GM23338 (cell line): Measurements from ENCODE around the gene IL22RA1. TPM values are rescaled to one million over a fixed set of nuclear protein-coding genes. Genes with fewer than 3 reads are reported as not detected.

Source experiments
- ATAC-seq: fragments of 200-7000 bp; cut with Tn5 transposase; 3 replicates; pipeline ENCODE4 v1.9.1; 2020
- DNase-seq: peaks from one replicate; pipeline ENCODE4 v3.0.0-alpha.2; 2015; ENCODE audit warnings: low spot score
- H2AFZ ChIP-seq: fragments of 200-600 bp; sonication (generic); 2 replicates; pipeline ENCODE4 v1.8.0; 2016; ENCODE audit warnings: antibody characterized with exemption, mild to moderate bottlenecking, moderate library complexity
- H3F3A ChIP-seq: fragments of 200-600 bp; sonication (generic); replicated peaks from 2 replicates; pipeline ENCODE4 v1.8.0; 2017; ENCODE audit warnings: antibody characterized with exemption, mixed run types, low read depth
- H3K27ac ChIP-seq: fragments of 200-600 bp; sonication (generic); 2 replicates; pipeline ENCODE4 v1.6.1; 2016; ENCODE audit warnings: low read depth
- H3K27me3 ChIP-seq: fragments of 200-600 bp; sonication (generic); 2 replicates; pipeline ENCODE4 v1.8.0; 2016; ENCODE audit warnings: mild to moderate bottlenecking, mixed run types, moderate library complexity; ENCODE audit not compliant: insufficient read depth
- H3K36me3 ChIP-seq: fragments of 200-600 bp; sonication (generic); 2 replicates; pipeline ENCODE4 v1.8.0; 2016; ENCODE audit warnings: mild to moderate bottlenecking; ENCODE audit not compliant: insufficient read depth
- H3K4me1 ChIP-seq: fragments of 200-600 bp; sonication (generic); 2 replicates; pipeline ENCODE4 v1.8.0; 2016; ENCODE audit warnings: mild to moderate bottlenecking, moderate library complexity; ENCODE audit not compliant: insufficient read depth
- H3K4me2 ChIP-seq: fragments of 200-600 bp; sonication (generic); 2 replicates; pipeline ENCODE4 v1.7.1; 2017; ENCODE audit warnings: mixed run types
- H3K4me3 ChIP-seq: fragments of 200-600 bp; sonication (generic); 2 replicates; pipeline ENCODE4 v1.6.1; 2016; ENCODE audit warnings: mixed run types
- H3K79me2 ChIP-seq: fragments of 200-600 bp; sonication (generic); replicated peaks from 2 replicates; pipeline ENCODE4 v1.8.0; 2017; ENCODE audit warnings: mild to moderate bottlenecking; ENCODE audit not compliant: insufficient read depth
- H3K9me2 ChIP-seq: fragments of 200-600 bp; sonication (generic); 2 replicates; pipeline ENCODE4 v1.8.0; 2017; ENCODE audit not compliant: insufficient read depth
- H4K20me1 ChIP-seq: fragments of 200-600 bp; sonication (generic); replicated peaks from 2 replicates; pipeline ENCODE4 v1.8.0; 2017; ENCODE audit warnings: mild to moderate bottlenecking; ENCODE audit not compliant: insufficient read depth
- H3K27ac Mint-ChIP-seq: 2 replicates; pipeline ENCODE4 v1.8.0; 2020; ENCODE audit warnings: inconsistent platforms, mild to moderate bottlenecking, moderate library complexity, mixed read lengths
- H3K27me3 Mint-ChIP-seq: 3 replicates; pipeline ENCODE4 v1.8.0; 2022; ENCODE audit warnings: low read depth, mild to moderate bottlenecking, moderate library complexity, mixed read lengths, inconsistent platforms; ENCODE audit not compliant: insufficient read depth, poor library complexity
- H3K36me3 Mint-ChIP-seq: 3 replicates; pipeline ENCODE4 v1.8.0; 2021; ENCODE audit warnings: low read depth, mild to moderate bottlenecking, inconsistent platforms, moderate library complexity, mixed read lengths
- H3K4me1 Mint-ChIP-seq: 3 replicates; pipeline ENCODE4 v1.8.0; 2020; ENCODE audit warnings: mild to moderate bottlenecking, inconsistent platforms, mixed read lengths
- H3K4me3 Mint-ChIP-seq: 3 replicates; pipeline ENCODE4 v1.8.0; 2021; ENCODE audit warnings: moderate library complexity, mild to moderate bottlenecking, inconsistent platforms, mixed read lengths
- H3K9me3 Mint-ChIP-seq: 3 replicates; pipeline ENCODE4 v1.8.0; 2020; ENCODE audit warnings: moderate library complexity, mild to moderate bottlenecking, inconsistent platforms, mixed read lengths
- CREB1 ChIP-seq: fragments of 250-450 bp; sonication (Bioruptor Pico); IDR thresholded peaks from 2 replicates; pipeline ENCODE4 v1.5.0; 2020; ENCODE audit warnings: low read depth, mild to moderate bottlenecking, moderate library complexity
- EZH2 ChIP-seq: fragments of 200-600 bp; sonication (generic); IDR thresholded peaks from one replicate; pipeline ENCODE4 v1.8.0; 2017; ENCODE audit warnings: antibody characterized with exemption, mild to moderate bottlenecking, low read depth; ENCODE audit not compliant: unreplicated experiment
- EZH2phosphoT487 ChIP-seq: fragments of 200-600 bp; sonication (generic); IDR thresholded peaks from one replicate; pipeline ENCODE4 v1.8.1; 2018; ENCODE audit warnings: antibody characterized with exemption; ENCODE audit not compliant: unreplicated experiment
- JUNB ChIP-seq: IDR thresholded peaks from one replicate; pipeline ENCODE4 v1.6.1; 2016; ENCODE audit warnings: antibody characterized with exemption; ENCODE audit not compliant: unreplicated experiment
- NANOG ChIP-seq: IDR thresholded peaks from 2 replicates; pipeline ENCODE4 v1.6.1; 2016; ENCODE audit warnings: antibody characterized with exemption, borderline replicate concordance
- POLR2AphosphoS5 ChIP-seq: IDR thresholded peaks from 2 replicates; pipeline ENCODE4 v1.6.1; 2016; ENCODE audit warnings: antibody characterized with exemption, low read depth
- STAT1 ChIP-seq: IDR thresholded peaks from one replicate; pipeline ENCODE4 v1.6.1; 2016; ENCODE audit warnings: antibody characterized with exemption; ENCODE audit not compliant: unreplicated experiment
- ZNF114 ChIP-seq: fragments of 250-450 bp; sonication (Bioruptor Pico); IDR thresholded peaks from 2 replicates; pipeline ENCODE4 v1.5.0; 2020; ENCODE audit warnings: mild to moderate bottlenecking, moderate library complexity
- ZNF462 ChIP-seq: fragments of 250-450 bp; sonication (Bioruptor Pico); IDR thresholded peaks from 2 replicates; pipeline ENCODE4 v1.5.0; 2020; ENCODE audit warnings: mild to moderate bottlenecking, moderate library complexity
- polyA plus RNA-seq: library from polyadenylated mRNA; unstranded; fragments of >200 nt; fragmentation: Nextera tagmentation; extraction: Ambion mirVana; gene quantifications from 2 replicates; pipeline ENCODE4 v1.2.1, GENCODE V29; 2016
- total RNA-seq: library from RNA; depleted of rRNA; stranded (reverse); fragments of >200 nt; shearing (Covaris generic); gene quantifications from 2 replicates; pipeline ENCODE4 v1.2.3, GENCODE V29; 2014
- TF ChIP-seq, protein P1 (sequence below): IDR thresholded peaks from 2 replicates; pipeline ENCODE4 v1.6.1; 2016; ENCODE audit warnings: antibody characterized with exemption

The IL22RA1 gene
- total and polyA plus RNA-seq, 2 experiments from 2014 or later = 0.11 to 0.28 TPM

GRCh38 chr1:24117132-24117531 lies 25.8 kb downstream of the IL22RA1 start:
- no peak overlapping the region for H3K4me2 ChIP-seq
- H3K27ac ChIP-seq = no peak overlapping the region
- H3K27me3 ChIP-seq = no peaks in the 10 kb centered on the region
- no peak overlapping the region for H2AFZ ChIP-seq
- no peaks in the 10 kb centered on the region for H4K20me1 ChIP-seq
- no peaks in the 10 kb centered on the region for H3F3A ChIP-seq
- ATAC-seq = no peak
- no peak for DNase-seq
- no peaks in the 10 kb centered on the region for H3K9me3 Mint-ChIP-seq
- no peaks in the 10 kb centered on the region for H3K9me2 ChIP-seq
- H3K4me3 Mint-ChIP-seq = no peak overlapping the region
- no peaks in the 10 kb centered on the region for H3K36me3 ChIP-seq
- no peaks in the 10 kb centered on the region for H3K36me3 Mint-ChIP-seq
- H3K4me1 ChIP-seq = peaks cover 18% of the 10 kb centered on the region
- peaks cover 11% of the 10 kb centered on the region for H3K27me3 Mint-ChIP-seq
- H3K4me1 Mint-ChIP-seq = peaks cover 18% of the 10 kb centered on the region
- no peak overlapping the region for H3K4me3 ChIP-seq
- TF ChIP-seq EZH2 = no peak
- H3K27ac Mint-ChIP-seq = no peak overlapping the region
- no peaks in the 10 kb centered on the region for H3K79me2 ChIP-seq

GRCh38 chr1:24114753-24115152 lies 28.2 kb downstream of the IL22RA1 start:
- TF ChIP-seq JUNB = no peak
- no peak for TF ChIP-seq STAT1
- TF ChIP-seq POLR2AphosphoS5 = no peak
- TF ChIP-seq, protein P1, sequence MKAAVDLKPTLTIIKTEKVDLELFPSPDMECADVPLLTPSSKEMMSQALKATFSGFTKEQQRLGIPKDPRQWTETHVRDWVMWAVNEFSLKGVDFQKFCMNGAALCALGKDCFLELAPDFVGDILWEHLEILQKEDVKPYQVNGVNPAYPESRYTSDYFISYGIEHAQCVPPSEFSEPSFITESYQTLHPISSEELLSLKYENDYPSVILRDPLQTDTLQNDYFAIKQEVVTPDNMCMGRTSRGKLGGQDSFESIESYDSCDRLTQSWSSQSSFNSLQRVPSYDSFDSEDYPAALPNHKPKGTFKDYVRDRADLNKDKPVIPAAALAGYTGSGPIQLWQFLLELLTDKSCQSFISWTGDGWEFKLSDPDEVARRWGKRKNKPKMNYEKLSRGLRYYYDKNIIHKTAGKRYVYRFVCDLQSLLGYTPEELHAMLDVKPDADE = no peak
- TF ChIP-seq NANOG = no peak
- Histone ChIP-seq H3K36me3 (no peaks in the 10 kb centered on the region), H3K79me2 (no peaks in the 10 kb centered on the region), H2AFZ (peak overlapping the region; percentile 81; the same call in 1 of the 2 replicates), H3K27ac (no peak overlapping the region), H4K20me1 (no peaks in the 10 kb centered on the region), H3F3A (no peaks in the 10 kb centered on the region), H3K4me1 (peaks cover 23% of the 10 kb centered on the region), H3K27me3 (no peaks in the 10 kb centered on the region), H3K4me2 (peak overlapping the region; percentile 55; the same call in 1 of the 2 replicates), H3K9me2 (no peaks in the 10 kb centered on the region), H3K4me3 (no peak overlapping the region)
- peaks cover 14% of the 10 kb centered on the region for H3K27me3 Mint-ChIP-seq
- DNase-seq = no peak
- ATAC-seq = no peak
- no peak overlapping the region for H3K27ac Mint-ChIP-seq
- no peaks in the 10 kb centered on the region for H3K36me3 Mint-ChIP-seq
- peaks cover 25% of the 10 kb centered on the region for H3K4me1 Mint-ChIP-seq
- H3K9me3 Mint-ChIP-seq = no peaks in the 10 kb centered on the region
- no peak overlapping the region for H3K4me3 Mint-ChIP-seq

- Mint-ChIP-seq H3K36me3 (no peaks in the 10 kb centered on the region), H3K4me1 (peaks cover 29% of the 10 kb centered on the region), H3K27ac (no peak overlapping the region), H3K9me3 (no peaks in the 10 kb centered on the region), H3K4me3 (no peak overlapping the region), H3K27me3 (peaks cover 22% of the 10 kb centered on the region)
- ATAC-seq (no peak), DNase-seq (no peak)
- Histone ChIP-seq H3K4me3 (no peak overlapping the region), H2AFZ (peak overlapping the region; percentile 18; the same call in 1 of the 2 replicates), H3K4me1 (peaks cover 23% of the 10 kb centered on the region), H3K36me3 (no peaks in the 10 kb centered on the region), H3K79me2 (no peaks in the 10 kb centered on the region), H3F3A (no peaks in the 10 kb centered on the region), H4K20me1 (no peaks in the 10 kb centered on the region), H3K27me3 (no peaks in the 10 kb centered on the region), H3K9me2 (no peaks in the 10 kb centered on the region), H3K27ac (no peak overlapping the region), H3K4me2 (no peak overlapping the region)
- TF ChIP-seq ZNF114 (no peak), EZH2phosphoT487 (no peak), CREB1 (CRISPR knock-in tag) (no peak), ZNF462 (no peak), STAT1 (no peak)
Measured at GRCh38 chr1:24113641-24114033, 29.3 kb downstream of the IL22RA1 start.
